Measurements from ENCODE around the gene ACER1.

- TF ChIP-seq, protein P1, sequence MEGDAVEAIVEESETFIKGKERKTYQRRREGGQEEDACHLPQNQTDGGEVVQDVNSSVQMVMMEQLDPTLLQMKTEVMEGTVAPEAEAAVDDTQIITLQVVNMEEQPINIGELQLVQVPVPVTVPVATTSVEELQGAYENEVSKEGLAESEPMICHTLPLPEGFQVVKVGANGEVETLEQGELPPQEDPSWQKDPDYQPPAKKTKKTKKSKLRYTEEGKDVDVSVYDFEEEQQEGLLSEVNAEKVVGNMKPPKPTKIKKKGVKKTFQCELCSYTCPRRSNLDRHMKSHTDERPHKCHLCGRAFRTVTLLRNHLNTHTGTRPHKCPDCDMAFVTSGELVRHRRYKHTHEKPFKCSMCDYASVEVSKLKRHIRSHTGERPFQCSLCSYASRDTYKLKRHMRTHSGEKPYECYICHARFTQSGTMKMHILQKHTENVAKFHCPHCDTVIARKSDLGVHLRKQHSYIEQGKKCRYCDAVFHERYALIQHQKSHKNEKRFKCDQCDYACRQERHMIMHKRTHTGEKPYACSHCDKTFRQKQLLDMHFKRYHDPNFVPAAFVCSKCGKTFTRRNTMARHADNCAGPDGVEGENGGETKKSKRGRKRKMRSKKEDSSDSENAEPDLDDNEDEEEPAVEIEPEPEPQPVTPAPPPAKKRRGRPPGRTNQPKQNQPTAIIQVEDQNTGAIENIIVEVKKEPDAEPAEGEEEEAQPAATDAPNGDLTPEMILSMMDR (conservative IDR thresholded peaks at IDR 0.05; ENCODE audit: low read depth in 2 of 2), result no peak
- no peak for TF ChIP-seq POLR2AphosphoS5 (IDR thresholded peaks at IDR 0.05; ENCODE audit: low read depth)
- no peak for TF ChIP-seq ZNF462 (CRISPR knock-in tag; IDR thresholded peaks at IDR 0.05)
- TF ChIP-seq EZH2 (IDR thresholded peaks at IDR 0.05; ENCODE audit: low read depth, unreplicated experiment), result no peak
- no peak for TF ChIP-seq NANOG (IDR thresholded peaks at IDR 0.05; ENCODE audit: borderline replicate concordance)
- no peak for TF ChIP-seq JUNB (IDR thresholded peaks at IDR 0.05; ENCODE audit: unreplicated experiment)
- no peak for TF ChIP-seq REST (IDR thresholded peaks at IDR 0.05; ENCODE audit: unreplicated experiment)
- no peak for TF ChIP-seq CREB1 (CRISPR knock-in tag; IDR thresholded peaks at IDR 0.05; ENCODE audit: low read depth)
- no peak for TF ChIP-seq EZH2phosphoT487 (IDR thresholded peaks at IDR 0.05; ENCODE audit: unreplicated experiment)
- no peak for TF ChIP-seq STAT1 (IDR thresholded peaks at IDR 0.05; ENCODE audit: unreplicated experiment)
- TF ChIP-seq, protein P2, sequence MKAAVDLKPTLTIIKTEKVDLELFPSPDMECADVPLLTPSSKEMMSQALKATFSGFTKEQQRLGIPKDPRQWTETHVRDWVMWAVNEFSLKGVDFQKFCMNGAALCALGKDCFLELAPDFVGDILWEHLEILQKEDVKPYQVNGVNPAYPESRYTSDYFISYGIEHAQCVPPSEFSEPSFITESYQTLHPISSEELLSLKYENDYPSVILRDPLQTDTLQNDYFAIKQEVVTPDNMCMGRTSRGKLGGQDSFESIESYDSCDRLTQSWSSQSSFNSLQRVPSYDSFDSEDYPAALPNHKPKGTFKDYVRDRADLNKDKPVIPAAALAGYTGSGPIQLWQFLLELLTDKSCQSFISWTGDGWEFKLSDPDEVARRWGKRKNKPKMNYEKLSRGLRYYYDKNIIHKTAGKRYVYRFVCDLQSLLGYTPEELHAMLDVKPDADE (IDR thresholded peaks at IDR 0.05), result no peak
Observed at GRCh38 chr19:6268382-6268771, 65.0 kb downstream of the ACER1 start.
